Spleen (tissue), 11 donors: ENCODE measurements around the gene C12orf43. TPM values are rescaled to one million over a fixed set of nuclear protein-coding genes. Genes with fewer than 3 reads are reported as not detected.

Experiments used
- DNase-seq: peaks from one replicate; pipeline ENCODE4 v3.0.0-alpha.2; 2020
- H3K27ac ChIP-seq, 8 donors: fragments of 200-600 bp; sonication (generic) in 7 of 8; 1 replicate in 4 of 8; 2 replicates in 4 of 8; pipeline versions ENCODE4 v1.5.0 to v1.8.0; 2016 to 2021; ENCODE audit warnings: inconsistent platforms in 4 of 8, mild to moderate bottlenecking in 4 of 8, moderate library complexity in 1 of 8
- H3K27me3 ChIP-seq, 7 donors: fragments of 200-600 bp; sonication (generic) in 6 of 7; replicated peaks in 1 of 7; 1 replicate in 4 of 7; 2 replicates in 3 of 7; pipeline versions ENCODE4 v1.5.0 to v1.8.0; 2016 to 2021; ENCODE audit warnings: inconsistent platforms in 3 of 7, mild to moderate bottlenecking in 1 of 7
- H3K36me3 ChIP-seq, 6 donors: fragments of 200-600 bp; sonication (generic) in 5 of 6; 1 replicate in 4 of 6; 2 replicates in 2 of 6; pipeline versions ENCODE4 v1.5.0 to v1.8.0; 2016 to 2021; ENCODE audit warnings: inconsistent platforms in 2 of 6
- H3K4me1 ChIP-seq, 6 donors: fragments of 200-600 bp; sonication (generic) in 5 of 6; 1 replicate in 3 of 6; 2 replicates in 3 of 6; pipeline versions ENCODE4 v1.5.0 to v1.8.0; 2016 to 2021; ENCODE audit warnings: inconsistent platforms in 3 of 6
- H3K4me3 ChIP-seq, 8 donors: fragments of 200-600 bp; sonication (generic) in 7 of 8; 1 replicate in 4 of 8; 2 replicates in 4 of 8; pipeline versions ENCODE4 v1.5.0 to v1.8.0; 2016 to 2021; ENCODE audit warnings: inconsistent platforms in 4 of 8, mild to moderate bottlenecking in 4 of 8, moderate library complexity in 2 of 8
- H3K9me3 ChIP-seq, 8 donors: fragments of 200-600 bp; sonication (generic) in 7 of 8; 1 replicate in 4 of 8; 2 replicates in 4 of 8; pipeline versions ENCODE4 v1.5.0 to v1.8.0; 2016 to 2021; ENCODE audit warnings: inconsistent platforms in 4 of 8
- CTCF ChIP-seq, 11 experiments: fragments of 200-600 bp in 7 of 11; fragments of 450-650 bp in 4 of 11; sonication (generic) in 4 of 11; IDR thresholded peaks in 8 of 11; conservative IDR thresholded peaks in 3 of 11; 1 replicate in 7 of 11; 2 replicates in 4 of 11; pipeline versions ENCODE4 v1.4.0 to v1.8.0; 2016 to 2021; ENCODE audit warnings: antibody characterized with exemption in 11 of 11, inconsistent platforms in 4 of 11, mild to moderate bottlenecking in 1 of 11
- POLR2A ChIP-seq, 3 donors: fragments of 450-650 bp; IDR thresholded peaks; one replicate each; pipeline ENCODE4 v1.5.1; 2017; ENCODE audit warnings: antibody characterized with exemption in 3 of 3, mild to moderate bottlenecking in 1 of 3
- POLR2AphosphoS5 ChIP-seq, 3 donors: sonication (generic); formaldehyde crosslinking; IDR thresholded peaks; one replicate each; pipeline ENCODE4 v1.5.1; 2017; ENCODE audit warnings: antibody characterized with exemption in 3 of 3
- WGBS, 5 donors: extraction: QIAGEN DNeasy Blood & Tissue Kit in 3 of 5; methylation state at CpG; one replicate each; pipeline versions ENCODE4 v1.1.5 to v1.1.7; 2013 to 2018; 5-methylcytosine and 5-hydroxymethylcytosine counted together
- intact Hi-C: fragments of 100-400 bp; cut with DNase I; formaldehyde crosslinking; loops from one replicate; pipeline ENCODE4 v1.15.0; 2023; ENCODE audit warnings: low total_unique reads
- polyA plus RNA-seq, 3 donors: library from polyadenylated mRNA; stranded (reverse); fragments of 200-250 nt; gene quantifications; one replicate each; pipeline ENCODE4 v1.2.1, GENCODE V29; 2013
- total RNA-seq, 7 donors: library from RNA; depleted of rRNA in 3 of 7; stranded (reverse); fragments of >200 nt in 3 of 7; fragmentation: NEBNext Ultra II Directional in 4 of 7; extraction: Animal tissue kit (Norgen Biotek cat#: 25700) in 4 of 7; gene quantifications; one replicate each; pipeline versions ENCODE4 v1.1.0 to v1.2.1, GENCODE V29; 2016 to 2021
- donor health status: healthy with polysubstance abuse.
- donor health status: DM: no; HTN: no; CAD: no; lungs with moderate emphysema.
- donor health status: DM: no; HTN: no; CAD: no.
- donor health status: Bipolar disorder and iron deficiency.
- donor health status: healthy.
- donor health status: DM: no; HTN: no; CAD: no.
- donor health status: DM: yes; HTN: yes; CAD: no.

C12orf43 gene
- total and polyA plus RNA-seq, 10 donors, result 8.0 to 16.8 (median 11.7) TPM

- 90 to 95% (median 91%) methylated on average over 11 of the region's 11 CpGs for WGBS, 5 donors
These were observed 46.2 kb upstream of the C12orf43 start for GRCh38 chr12:121062391-121063045.

GRCh38 chr12:121061831-121062230, 45.5 kb upstream of the C12orf43 start:
- Histone ChIP-seq H3K27ac (no peak overlapping the region), H3K36me3 (no peaks in the 10 kb centered on the region), H3K9me3 (no peaks in the 10 kb centered on the region), H3K4me3 (no peak overlapping the region), H3K4me1 (peaks cover 6 to 22% (median 14%) of the 10 kb centered on the region in 6 donors), H3K27me3 (no peaks in the 10 kb centered on the region)
- 46 to 68% (median 54%) methylated on average over 2 of the region's 2 CpGs for WGBS, 5 donors
- DNase-seq, result no peak
- TF ChIP-seq CTCF (IDR thresholded peaks at IDR 0.05 in 8 of 11, conservative IDR thresholded peaks at IDR 0.05 in 3 of 11), result peak in 1 of 11 experiments; percentile 9
- no peak for TF ChIP-seq POLR2AphosphoS5 (IDR thresholded peaks at IDR 0.05)
- intact Hi-C loops, result loop anchor here (2.0 to 5.0 kb wide), 2 partner anchors 35 to 169 kb away; no protein-coding TSS in a partner anchor

More at GRCh38 chr12:121062391-121063045, 46.2 kb upstream of the C12orf43 start:
- intact Hi-C loops, result loop anchor here (5.0 kb wide), 1 partner anchor 35 kb away; no protein-coding TSS in a partner anchor
- Histone ChIP-seq H3K9me3 (no peaks in the 10 kb centered on the region), H3K27me3 (no peaks in the 10 kb centered on the region), H3K36me3 (no peaks in the 10 kb centered on the region), H3K4me3 (no peak overlapping the region), H3K27ac (no peak overlapping the region), H3K4me1 (peaks cover 6 to 22% (median 14%) of the 10 kb centered on the region in 6 donors)
- TF ChIP-seq POLR2AphosphoS5 (IDR thresholded peaks at IDR 0.05) (no peak), CTCF (IDR thresholded peaks at IDR 0.05 in 8 of 11, conservative IDR thresholded peaks at IDR 0.05 in 3 of 11) (no peak), POLR2A (IDR thresholded peaks at IDR 0.05) (no peak)
- no peak for DNase-seq

GRCh38 chr12:121060149-121061001, 44.1 kb upstream of the C12orf43 start:
- intact Hi-C loops, result loop anchor here (2.0 to 5.0 kb wide), 2 partner anchors 37 to 170 kb away; no protein-coding TSS in a partner anchor
- Histone ChIP-seq H3K36me3 (no peaks in the 10 kb centered on the region), H3K4me3 (peak overlapping the region in 7 of 8 donors; percentile 21 to 66 (median 37)), H3K27ac (peak overlapping the region; percentile 65 to 90 (median 88)), H3K9me3 (no peaks in the 10 kb centered on the region), H3K4me1 (peaks cover 6 to 22% (median 14%) of the 10 kb centered on the region in 6 donors), H3K27me3 (no peaks in the 10 kb centered on the region)
- WGBS, 5 donors, result 30 to 42% (median 31%) methylated on average over 16 of the region's 16 CpGs
- TF ChIP-seq POLR2A (IDR thresholded peaks at IDR 0.05) (no peak), POLR2AphosphoS5 (IDR thresholded peaks at IDR 0.05) (peak in 2 of 3 donors; percentile 34 to 36), CTCF (IDR thresholded peaks at IDR 0.05 in 8 of 11, conservative IDR thresholded peaks at IDR 0.05 in 3 of 11) (peak in 10 of 11 experiments; percentile 47 to 80 (median 70))
- peak; percentile 85 for DNase-seq
